ENCODE results near the gene FTSJ3.
"Not testable (repeated sequence)": the region's sequence is repeated elsewhere in the genome, so short reads cannot be mapped to it uniquely, and the experiment has no call there.

Gene FTSJ3

GRCh38 chr17:63845509-63845908, 18.0 kb upstream of the FTSJ3 start:
- no peak overlapping the region for H3K9ac ChIP-seq (ENCODE audit: insufficient read length)
- no peak for DNase-seq (ENCODE audit: low read depth, low spot score)
- H3K9me3 ChIP-seq (ENCODE audit: low read depth, low read length), result no peaks in the 10 kb centered on the region
- H3K27ac ChIP-seq, result no peak overlapping the region
- TF ChIP-seq FOXP2 (optimal IDR thresholded peaks at IDR 0.05; ENCODE audit: control extremely low read depth, extremely low read length, insufficient read depth) (no peak), POLR2AphosphoS5 (IDR thresholded peaks at IDR 0.05; ENCODE audit: borderline replicate concordance, low read depth, low read length) (no peak)
- no peak overlapping the region for H3K4me3 ChIP-seq
- no peaks in the 10 kb centered on the region for H3K36me3 ChIP-seq (ENCODE audit: insufficient read depth, low read length)

GRCh38 chr17:63843910-63844677, 16.6 kb upstream of the FTSJ3 start:
- no peak overlapping the region for H3K9ac ChIP-seq (ENCODE audit: insufficient read length)
- TF ChIP-seq FOXP2 (optimal IDR thresholded peaks at IDR 0.05; ENCODE audit: control extremely low read depth, extremely low read length, insufficient read depth) (no peak), POLR2AphosphoS5 (IDR thresholded peaks at IDR 0.05; ENCODE audit: borderline replicate concordance, low read depth, low read length) (no peak), EZH2 (IDR thresholded peaks at IDR 0.05) (no peak)

GRCh38 chr17:63843387-63843888, 16.0 kb upstream of the FTSJ3 start:
- DNase-seq (ENCODE audit: low read depth, low spot score); H3K36me3 ChIP-seq (ENCODE audit: insufficient read depth, low read length); H3K9me3 ChIP-seq (ENCODE audit: low read depth, low read length): not testable (repeated sequence)
- H3K9ac ChIP-seq (ENCODE audit: insufficient read length), result peak overlapping the region; percentile 50
- H3K27ac ChIP-seq, result peak overlapping the region; percentile 65; the same call in 1 of the 2 replicates
- H3K4me3 ChIP-seq, result peak overlapping the region; percentile 83

More at GRCh38 chr17:63843910-63844677, 16.6 kb upstream of the FTSJ3 start:
- no peaks in the 10 kb centered on the region for H3K9me3 ChIP-seq (ENCODE audit: low read depth, low read length)
- peak overlapping the region; percentile 65; the same call in 1 of the 2 replicates for H3K27ac ChIP-seq
- no peak for DNase-seq (ENCODE audit: low read depth, low spot score)
- H3K36me3 ChIP-seq (ENCODE audit: insufficient read depth, low read length), result no peaks in the 10 kb centered on the region
- H3K4me3 ChIP-seq, result peak overlapping the region; percentile 83; the same call in 1 of the 2 replicates

GRCh38 chr17:63842540-63843386, 15.3 kb upstream of the FTSJ3 start, which contains the start of gene SMARCD2:
TSS of gene SMARCD2 (minus strand) at chr17:63842685. CDS start at chr17:63842674, 11 bp downstream.
- TF ChIP-seq EZH2 (IDR thresholded peaks at IDR 0.05) (no peak), POLR2AphosphoS5 (IDR thresholded peaks at IDR 0.05; ENCODE audit: borderline replicate concordance, low read depth, low read length) (peak; percentile 32; the same call in 1 of the 2 replicates), FOXP2 (optimal IDR thresholded peaks at IDR 0.05; ENCODE audit: control extremely low read depth, extremely low read length, insufficient read depth) (peak; percentile 95)
- H3K9ac ChIP-seq (ENCODE audit: insufficient read length), result peak within 1 kb of the TSS; percentile 83
- H3K27ac ChIP-seq, result peak within 1 kb of the TSS; percentile 65; the same call in 1 of the 2 replicates
- H3K36me3 ChIP-seq (ENCODE audit: insufficient read depth, low read length), result no peaks in the 10 kb centered on the region
- DNase-seq (ENCODE audit: low read depth, low spot score), result peak; percentile 89
- H3K9me3 ChIP-seq (ENCODE audit: low read depth, low read length), result no peaks in the 10 kb centered on the region
- H3K4me3 ChIP-seq, result peak within 1 kb of the TSS; percentile 90

- no peak for DNase-seq (ENCODE audit: low read depth, low spot score)
- H3K4me3 ChIP-seq, result peak overlapping the region; percentile 90
- H3K9me3 ChIP-seq (ENCODE audit: low read depth, low read length), result no peaks in the 10 kb centered on the region
- TF ChIP-seq EZH2 (IDR thresholded peaks at IDR 0.05), result no peak
- TF ChIP-seq FOXP2 (optimal IDR thresholded peaks at IDR 0.05; ENCODE audit: control extremely low read depth, extremely low read length, insufficient read depth), result no peak
- TF ChIP-seq POLR2AphosphoS5 (IDR thresholded peaks at IDR 0.05; ENCODE audit: borderline replicate concordance, low read depth, low read length), result no peak
- no peaks in the 10 kb centered on the region; the same call in 1 of the 2 replicates for H3K36me3 ChIP-seq (ENCODE audit: insufficient read depth, low read length)
- peak overlapping the region; percentile 83 for H3K9ac ChIP-seq (ENCODE audit: insufficient read length)
- no peak overlapping the region for H3K27ac ChIP-seq
These were observed 14.7 kb upstream of the FTSJ3 start for GRCh38 chr17:63842173-63842539.

GRCh38 chr17:63841350-63842172, 14.1 kb upstream of the FTSJ3 start:
- H3K9me3 ChIP-seq (ENCODE audit: low read depth, low read length), result no peaks in the 10 kb centered on the region
- H3K36me3 ChIP-seq (ENCODE audit: insufficient read depth, low read length), result peaks cover 5% of the 10 kb centered on the region; the same call in 1 of the 2 replicates
- peak overlapping the region; percentile 90 for H3K4me3 ChIP-seq
- TF ChIP-seq POLR2AphosphoS5 (IDR thresholded peaks at IDR 0.05; ENCODE audit: borderline replicate concordance, low read depth, low read length) (no peak), FOXP2 (optimal IDR thresholded peaks at IDR 0.05; ENCODE audit: control extremely low read depth, extremely low read length, insufficient read depth) (no peak), EZH2 (IDR thresholded peaks at IDR 0.05) (no peak)
- H3K27ac ChIP-seq, result no peak overlapping the region
- H3K9ac ChIP-seq (ENCODE audit: insufficient read length), result peak overlapping the region; percentile 83
- DNase-seq (ENCODE audit: low read depth, low spot score), result no peak

DNA sequence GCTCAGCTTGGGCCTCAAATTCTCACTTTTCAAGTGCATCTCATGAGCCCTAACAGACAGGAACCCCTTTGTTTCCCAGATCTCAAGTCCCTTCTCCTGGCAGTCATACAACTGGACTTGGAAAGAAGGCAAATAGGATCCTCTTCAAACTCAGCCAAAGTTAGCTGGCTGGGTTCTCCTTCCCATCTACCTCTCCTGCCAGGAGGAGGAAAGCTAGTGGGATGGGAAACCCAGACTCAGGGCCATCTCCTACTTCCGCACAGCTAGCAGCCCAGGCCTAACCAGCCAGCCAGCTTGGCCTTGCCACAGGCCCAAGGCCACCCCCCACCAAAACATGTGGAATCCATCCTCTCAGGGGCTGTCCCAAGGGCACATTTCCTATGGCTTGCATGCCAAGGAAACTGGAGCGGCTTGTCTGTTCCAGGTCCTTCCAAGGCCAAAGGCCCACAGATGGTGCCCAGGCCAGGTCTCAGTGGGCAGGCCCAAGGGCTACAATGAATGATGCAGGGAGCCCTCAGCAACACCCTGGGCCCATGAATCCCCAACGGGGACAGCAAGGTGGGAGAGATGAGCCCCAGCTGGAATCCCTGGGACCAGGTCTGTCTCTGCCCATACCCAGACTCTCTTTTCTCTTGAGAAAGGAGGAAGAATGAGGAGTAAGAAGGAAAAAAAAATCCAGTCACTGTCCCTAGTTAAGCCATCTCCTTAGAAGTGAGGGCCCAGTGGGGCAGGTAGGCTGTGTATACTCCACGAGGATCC, 13.3 kb upstream of the FTSJ3 start:
- no peak for TF ChIP-seq EZH2 (IDR thresholded peaks at IDR 0.05)
- TF ChIP-seq POLR2AphosphoS5 (IDR thresholded peaks at IDR 0.05; ENCODE audit: borderline replicate concordance, low read depth, low read length), result no peak
- no peak for TF ChIP-seq FOXP2 (optimal IDR thresholded peaks at IDR 0.05; ENCODE audit: control extremely low read depth, extremely low read length, insufficient read depth)
- Histone ChIP-seq H3K36me3 (ENCODE audit: insufficient read depth, low read length) (peaks cover 11% of the 10 kb centered on the region; the same call in 1 of the 2 replicates), H3K27ac (no peak overlapping the region), H3K9ac (ENCODE audit: insufficient read length) (peak overlapping the region; percentile 83), H3K4me3 (peak overlapping the region; percentile 90), H3K9me3 (ENCODE audit: low read depth, low read length) (no peaks in the 10 kb centered on the region)
- no peak for DNase-seq (ENCODE audit: low read depth, low spot score)
